Lower leg skin (tissue), 4 donors: Measurements from ENCODE around the gene TGFBR2. TPM values are rescaled to one million over a fixed set of nuclear protein-coding genes. Genes with fewer than 3 reads are reported as not detected.

Experiments used
- DNase-seq, 2 donors: peaks; one replicate each; pipeline ENCODE4 v3.0.0-alpha.2; 2019; ENCODE audit warnings: low spot score in 2 of 2
- H3K4me3 ChIP-seq: fragments of 200-600 bp; sonication (generic); 2 replicates; pipeline ENCODE4 v1.5.1; 2017; ENCODE audit warnings: mild to moderate bottlenecking, low read depth; ENCODE audit not compliant: poor library complexity, severe bottlenecking
- POLR2A ChIP-seq, 2 donors: fragments of 450-650 bp; IDR thresholded peaks; one replicate each; pipeline ENCODE4 v1.6.1; 2016 to 2017; ENCODE audit warnings: antibody characterized with exemption in 2 of 2, mild to moderate bottlenecking in 1 of 2, moderate library complexity in 1 of 2
- WGBS, 2 donors: methylation state at CpG; one replicate each; pipeline ENCODE4 v1.1.5; 2018; 5-methylcytosine and 5-hydroxymethylcytosine counted together
- intact Hi-C: fragments of 100-400 bp; cut with DNase I; formaldehyde crosslinking; loops from one replicate; pipeline ENCODE4 v1.15.0; 2023; ENCODE audit warnings: low total_unique reads
- total RNA-seq, 4 donors: library from RNA; depleted of rRNA; stranded (reverse); fragments of >200 nt; gene quantifications; one replicate each; pipeline ENCODE4 v1.1.0, GENCODE V29; 2016
- TF ChIP-seq, protein P1 (sequence below), 3 donors: fragments of 450-650 bp; IDR thresholded peaks; one replicate each; pipeline ENCODE4 v1.5.1; 2016; ENCODE audit warnings: antibody characterized with exemption in 3 of 3, mild to moderate bottlenecking in 3 of 3, moderate library complexity in 2 of 3

The TGFBR2 gene
- total RNA-seq, 4 donors from 2014 or later, result 57.8 to 109 (median 71.4) TPM

DNA sequence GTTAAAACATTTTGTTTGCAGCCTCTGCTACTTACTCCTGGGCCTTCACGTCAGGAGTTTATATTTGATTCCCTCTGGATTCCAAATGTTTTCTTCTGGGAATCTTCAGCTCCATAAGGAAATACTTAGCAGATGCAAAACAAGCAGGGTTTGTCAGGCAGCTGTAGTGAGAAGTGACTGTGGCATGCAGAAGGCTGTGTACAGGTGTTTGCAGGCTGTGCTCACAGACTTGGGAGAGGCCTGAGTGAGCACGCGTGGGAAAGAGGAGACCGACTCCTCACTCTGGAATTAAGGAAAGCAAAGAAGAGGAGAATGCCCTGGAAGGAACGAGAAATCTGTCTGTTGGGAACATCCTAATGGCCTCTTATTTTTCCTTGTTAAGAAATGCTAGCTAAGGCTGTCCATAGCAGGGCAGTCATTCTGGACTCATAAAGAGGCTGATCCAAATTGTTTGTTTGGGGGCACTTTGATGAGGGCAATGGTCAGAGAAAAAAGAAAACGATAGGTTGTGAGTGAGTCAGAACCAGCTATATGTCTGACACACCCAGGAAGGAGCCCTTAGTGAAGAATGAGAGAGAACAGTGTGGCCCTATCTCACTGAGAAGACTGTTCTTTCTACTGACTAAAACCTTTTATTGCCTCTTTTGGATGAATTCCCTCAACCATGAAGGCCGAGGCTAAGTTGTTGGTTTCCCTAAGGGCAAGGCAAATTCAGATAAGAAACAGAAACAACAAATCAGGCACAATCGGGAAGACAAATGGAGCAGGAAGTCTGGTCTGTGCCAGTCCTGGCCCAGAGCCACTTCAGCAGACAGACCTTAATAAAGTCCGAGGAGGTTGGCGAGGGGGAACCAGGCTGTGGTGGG is 82.6 kb downstream of the TGFBR2 start:
- no peak for DNase-seq
- no peak for TF ChIP-seq POLR2A (IDR thresholded peaks at IDR 0.05)
- TF ChIP-seq, protein P1, sequence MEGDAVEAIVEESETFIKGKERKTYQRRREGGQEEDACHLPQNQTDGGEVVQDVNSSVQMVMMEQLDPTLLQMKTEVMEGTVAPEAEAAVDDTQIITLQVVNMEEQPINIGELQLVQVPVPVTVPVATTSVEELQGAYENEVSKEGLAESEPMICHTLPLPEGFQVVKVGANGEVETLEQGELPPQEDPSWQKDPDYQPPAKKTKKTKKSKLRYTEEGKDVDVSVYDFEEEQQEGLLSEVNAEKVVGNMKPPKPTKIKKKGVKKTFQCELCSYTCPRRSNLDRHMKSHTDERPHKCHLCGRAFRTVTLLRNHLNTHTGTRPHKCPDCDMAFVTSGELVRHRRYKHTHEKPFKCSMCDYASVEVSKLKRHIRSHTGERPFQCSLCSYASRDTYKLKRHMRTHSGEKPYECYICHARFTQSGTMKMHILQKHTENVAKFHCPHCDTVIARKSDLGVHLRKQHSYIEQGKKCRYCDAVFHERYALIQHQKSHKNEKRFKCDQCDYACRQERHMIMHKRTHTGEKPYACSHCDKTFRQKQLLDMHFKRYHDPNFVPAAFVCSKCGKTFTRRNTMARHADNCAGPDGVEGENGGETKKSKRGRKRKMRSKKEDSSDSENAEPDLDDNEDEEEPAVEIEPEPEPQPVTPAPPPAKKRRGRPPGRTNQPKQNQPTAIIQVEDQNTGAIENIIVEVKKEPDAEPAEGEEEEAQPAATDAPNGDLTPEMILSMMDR (IDR thresholded peaks at IDR 0.05), result no peak
- intact Hi-C loops, result no loop called here
- 27 to 28% methylated on average over 10 of the region's 10 CpGs for WGBS, 2 donors
- no peak overlapping the region for H3K4me3 ChIP-seq

DNA sequence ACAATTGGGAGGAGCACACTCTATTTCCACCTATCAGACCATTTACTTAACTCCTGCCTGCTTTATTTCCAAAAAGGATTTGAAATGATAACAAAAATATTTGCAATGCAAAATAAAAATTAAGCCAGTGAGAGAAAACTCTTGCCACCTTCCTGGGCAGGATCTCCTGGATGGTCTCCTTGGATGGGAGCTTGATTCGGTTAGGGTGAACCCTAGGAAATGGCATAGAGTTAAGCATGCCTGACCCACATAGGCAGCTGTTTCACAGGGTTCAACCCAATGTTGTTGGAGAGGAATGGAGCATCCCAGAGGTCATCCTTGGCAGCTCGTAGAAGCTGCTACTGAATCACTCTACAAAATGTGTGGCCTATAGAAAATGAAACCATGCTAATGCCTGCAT is 83.8 kb downstream of the TGFBR2 start:
- H3K4me3 ChIP-seq, result no peak overlapping the region
- no peak for DNase-seq
- TF ChIP-seq, protein P1 (IDR thresholded peaks at IDR 0.05), result no peak
- TF ChIP-seq POLR2A (IDR thresholded peaks at IDR 0.05), result no peak
- intact Hi-C loops, result loop anchor here (10.0 kb wide), 1 partner anchor 575 kb away; no protein-coding TSS in a partner anchor
- WGBS, 2 donors, result 87 to 91% methylated on average over 2 of the region's 2 CpGs

DNA sequence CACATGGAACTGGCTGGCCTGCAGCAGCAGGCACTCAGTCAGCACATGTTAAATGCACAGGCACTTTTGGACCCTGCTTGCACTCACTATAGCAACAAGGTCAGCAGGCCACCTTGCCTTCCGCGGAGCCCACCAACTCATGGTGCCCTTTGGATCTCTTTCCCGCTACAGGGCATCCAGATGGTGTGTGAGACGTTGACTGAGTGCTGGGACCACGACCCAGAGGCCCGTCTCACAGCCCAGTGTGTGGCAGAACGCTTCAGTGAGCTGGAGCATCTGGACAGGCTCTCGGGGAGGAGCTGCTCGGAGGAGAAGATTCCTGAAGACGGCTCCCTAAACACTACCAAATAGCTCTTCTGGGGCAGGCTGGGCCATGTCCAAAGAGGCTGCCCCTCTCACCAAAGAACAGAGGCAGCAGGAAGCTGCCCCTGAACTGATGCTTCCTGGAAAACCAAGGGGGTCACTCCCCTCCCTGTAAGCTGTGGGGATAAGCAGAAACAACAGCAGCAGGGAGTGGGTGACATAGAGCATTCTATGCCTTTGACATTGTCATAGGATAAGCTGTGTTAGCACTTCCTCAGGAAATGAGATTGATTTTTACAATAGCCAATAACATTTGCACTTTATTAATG is 85.0 kb downstream of the TGFBR2 start:
- DNase-seq, result no peak
- 58 to 82% methylated on average over 10 of the region's 10 CpGs for WGBS, 2 donors
- no peak for TF ChIP-seq POLR2A (IDR thresholded peaks at IDR 0.05)
- TF ChIP-seq, protein P1 (IDR thresholded peaks at IDR 0.05), result no peak
- H3K4me3 ChIP-seq, result no peak overlapping the region
- intact Hi-C loops, result loop anchor here (10.0 kb wide), 1 partner anchor 577 kb away; no protein-coding TSS in a partner anchor

DNA sequence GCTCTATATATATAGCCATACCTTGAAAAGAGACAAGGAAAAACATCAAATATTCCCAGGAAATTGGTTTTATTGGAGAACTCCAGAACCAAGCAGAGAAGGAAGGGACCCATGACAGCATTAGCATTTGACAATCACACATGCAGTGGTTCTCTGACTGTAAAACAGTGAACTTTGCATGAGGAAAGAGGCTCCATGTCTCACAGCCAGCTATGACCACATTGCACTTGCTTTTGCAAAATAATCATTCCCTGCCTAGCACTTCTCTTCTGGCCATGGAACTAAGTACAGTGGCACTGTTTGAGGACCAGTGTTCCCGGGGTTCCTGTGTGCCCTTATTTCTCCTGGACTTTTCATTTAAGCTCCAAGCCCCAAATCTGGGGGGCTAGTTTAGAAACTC is 85.5 kb downstream of the TGFBR2 start:
- intact Hi-C loops, result loop anchor here (10.0 kb wide), 1 partner anchor 577 kb away; no protein-coding TSS in a partner anchor
- DNase-seq, result no peak
- H3K4me3 ChIP-seq, result no peak overlapping the region
- TF ChIP-seq, protein P1 (IDR thresholded peaks at IDR 0.05), result no peak
- no peak for TF ChIP-seq POLR2A (IDR thresholded peaks at IDR 0.05)
- 64 to 93% methylated on average over 1 of the region's 1 CpG for WGBS, 2 donors

DNA sequence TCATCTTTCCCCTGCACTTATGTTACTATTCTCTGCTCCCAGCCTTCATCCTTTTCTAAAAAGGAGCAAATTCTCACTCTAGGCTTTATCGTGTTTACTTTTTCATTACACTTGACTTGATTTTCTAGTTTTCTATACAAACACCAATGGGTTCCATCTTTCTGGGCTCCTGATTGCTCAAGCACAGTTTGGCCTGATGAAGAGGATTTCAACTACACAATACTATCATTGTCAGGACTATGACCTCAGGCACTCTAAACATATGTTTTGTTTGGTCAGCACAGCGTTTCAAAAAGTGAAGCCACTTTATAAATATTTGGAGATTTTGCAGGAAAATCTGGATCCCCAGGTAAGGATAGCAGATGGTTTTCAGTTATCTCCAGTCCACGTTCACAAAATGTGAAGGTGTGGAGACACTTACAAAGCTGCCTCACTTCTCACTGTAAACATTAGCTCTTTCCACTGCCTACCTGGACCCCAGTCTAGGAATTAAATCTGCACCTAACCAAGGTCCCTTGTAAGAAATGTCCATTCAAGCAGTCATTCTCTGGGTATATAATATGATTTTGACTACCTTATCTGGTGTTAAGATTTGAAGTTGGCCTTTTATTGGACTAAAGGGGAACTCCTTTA is 86.2 kb downstream of the TGFBR2 start:
- DNase-seq, result no peak
- no peak overlapping the region for H3K4me3 ChIP-seq
- WGBS, 2 donors, result 76 to 88% methylated on average over 3 of the region's 3 CpGs
- TF ChIP-seq, protein P1 (IDR thresholded peaks at IDR 0.05), result no peak
- no peak for TF ChIP-seq POLR2A (IDR thresholded peaks at IDR 0.05)
- intact Hi-C loops, result loop anchor here (10.0 kb wide), 1 partner anchor 578 kb away; no protein-coding TSS in a partner anchor
